HCT116 (cell line): ENCODE measurements around the gene UNC79. TPM values are rescaled to one million over a fixed set of nuclear protein-coding genes. Genes with fewer than 3 reads are reported as not detected.

Experiments used
- ATAC-seq: fragments of 200-7000 bp; cut with Tn5 transposase; 2 replicates; pipeline ENCODE4 v1.9.1; 2020; ENCODE audit warnings: mild to moderate bottlenecking, moderate library complexity
- BruUV-seq: library from RNA; stranded (reverse); fragments of 400-500 nt; replicated peaks from 2 replicates; lab custom pipeline; 2021; lab: Mats Ljungman, UMichigan
- CTCF ChIA-PET: fragments of 300-600 bp; sonication (Branson Sonifier 250); formaldehyde crosslinking; loops from one replicate; lab custom pipeline; 2021; ENCODE audit warnings: antibody characterized with exemption; lab: Charles Lee
- POLR2A ChIA-PET: fragments of 300-600, 350-600 bp; sonication (Branson Sonifier 250); formaldehyde crosslinking; loops from one replicate; lab custom pipeline; 2021; ENCODE audit warnings: antibody characterized with exemption; lab: Charles Lee
- RAD21 ChIA-PET, 2 experiments: fragments of 300-600 bp; sonication (Branson Sonifier 250); formaldehyde crosslinking; loops; one replicate each; lab custom pipeline; 2023; ENCODE audit warnings: low total read pairs in 2 of 2; ENCODE audit not compliant: uncharacterized antibody in 2 of 2, unreplicated experiment in 2 of 2, low non-redundant PET in 1 of 2; lab: Charles Lee
- DNase-seq: peaks from one replicate; pipeline ENCODE4 v3.0.0-alpha.2; 2010; ENCODE audit warnings: low read depth, low spot score
- H2AFZ ChIP-seq: fragments of 200-600 bp; shearing (Covaris generic), sonication (generic); 2 replicates; pipeline ENCODE4 v1.6.1; 2017; ENCODE audit warnings: low read depth, mixed run types, mixed read lengths, antibody characterized with exemption, low read length; ENCODE audit not compliant: poor library complexity, severe bottlenecking
- H3K27ac ChIP-seq: 2 replicates; pipeline ENCODE4 v1.5.1; 2012; ENCODE audit warnings: low read depth, low read length
- H3K27me3 ChIP-seq: fragments of 200-600 bp; sonication (generic); 2 replicates; pipeline ENCODE4 v1.6.1; 2016; ENCODE audit warnings: mixed run types, low read length, mixed read lengths; ENCODE audit not compliant: insufficient read depth
- H3K36me3 ChIP-seq, 2 experiments: fragments of 200-500 bp in 1 of 2; fragments of 200-600 bp in 1 of 2; sonication (Bioruptor generic) in 1 of 2; sonication (generic) in 1 of 2; 2 replicates each; pipeline versions ENCODE4 v1.5.1 to v1.6.1; 2014 to 2016; ENCODE audit warnings: low read length in 2 of 2, inconsistent platforms in 1 of 2, mixed read lengths in 1 of 2, mixed run types in 1 of 2; ENCODE audit not compliant: insufficient read depth in 2 of 2, control insufficient read depth in 1 of 2
- H3K4me1 ChIP-seq, 2 experiments: fragments of 200-600 bp in 1 of 2; sonication (generic) in 1 of 2; 2 replicates each; pipeline versions ENCODE4 v1.5.1 to v1.6.1; 2012 to 2017; ENCODE audit warnings: low read length in 2 of 2, inconsistent platforms in 1 of 2, mild to moderate bottlenecking in 1 of 2, mixed read lengths in 1 of 2, mixed run types in 1 of 2, moderate library complexity in 1 of 2; ENCODE audit not compliant: insufficient read depth in 2 of 2, control insufficient read depth in 1 of 2
- H3K4me2 ChIP-seq: fragments of 200-600 bp; sonication (generic); 2 replicates; pipeline ENCODE4 v1.6.1; 2017; ENCODE audit warnings: mixed run types, low read length, mixed read lengths
- H3K4me3 ChIP-seq, 2 experiments: fragments of 200-600 bp in 1 of 2; sonication (generic) in 1 of 2; replicated peaks in 1 of 2; 2 replicates each; pipeline ENCODE4 v1.5.1; 2011 to 2016; ENCODE audit warnings: low read length in 2 of 2, control low read depth in 1 of 2, low read depth in 1 of 2, mild to moderate bottlenecking in 1 of 2, mixed read lengths in 1 of 2, mixed run types in 1 of 2
- H3K79me2 ChIP-seq: fragments of 200-600 bp; sonication (generic); 2 replicates; pipeline ENCODE4 v1.6.1; 2017; ENCODE audit warnings: mild to moderate bottlenecking, mixed run types, low read length, moderate library complexity, mixed read lengths; ENCODE audit not compliant: insufficient read depth
- H3K9ac ChIP-seq: fragments of 200-600 bp; sonication (generic); 2 replicates; pipeline ENCODE4 v1.6.1; 2016; ENCODE audit warnings: low read length, mixed read lengths
- H3K9me2 ChIP-seq: fragments of 200-600 bp; sonication (generic), shearing (Covaris generic); 2 replicates; pipeline ENCODE4 v1.6.1; 2017; ENCODE audit warnings: mixed run types, mild to moderate bottlenecking, moderate library complexity; ENCODE audit not compliant: insufficient read depth
- H3K9me3 ChIP-seq, 2 experiments: fragments of 200-500 bp in 1 of 2; fragments of 200-600 bp in 1 of 2; sonication (Bioruptor generic) in 1 of 2; sonication (generic) in 1 of 2; 2 replicates each; pipeline ENCODE4 v1.6.1; 2014 to 2017; ENCODE audit warnings: low read length in 2 of 2, mixed read lengths in 2 of 2, inconsistent platforms in 1 of 2, low read depth in 1 of 2, mild to moderate bottlenecking in 1 of 2, mixed run types in 1 of 2, moderate library complexity in 1 of 2; ENCODE audit not compliant: control insufficient read depth in 1 of 2, insufficient read depth in 1 of 2
- H4K20me1 ChIP-seq: fragments of 200-600 bp; sonication (generic), shearing (Covaris generic); 2 replicates; pipeline ENCODE4 v1.6.1; 2017; ENCODE audit warnings: mixed run types, mild to moderate bottlenecking, moderate library complexity; ENCODE audit not compliant: insufficient read depth
- CBX3 ChIP-seq: IDR thresholded peaks from 2 replicates; pipeline ENCODE4 v1.6.1; 2012; ENCODE audit warnings: low read depth
- CEBPB ChIP-seq: IDR thresholded peaks from 2 replicates; pipeline ENCODE4 v1.6.1; 2012; ENCODE audit warnings: low read depth
- EGR1 ChIP-seq: IDR thresholded peaks from 2 replicates; pipeline ENCODE4 v1.6.1; 2012; ENCODE audit warnings: low read depth
- EZH2 ChIP-seq: fragments of 200-600 bp; sonication (generic); IDR thresholded peaks from 2 replicates; pipeline ENCODE4 v1.6.1; 2017; ENCODE audit warnings: antibody characterized with exemption, mixed run types
- EZH2phosphoT487 ChIP-seq: fragments of 200-600 bp; IDR thresholded peaks from 2 replicates; pipeline ENCODE4 v1.6.1; 2018; ENCODE audit warnings: antibody characterized with exemption, borderline replicate concordance
- FOSL1 ChIP-seq: IDR thresholded peaks from 2 replicates; pipeline ENCODE4 v1.6.1; 2012; ENCODE audit warnings: low read depth
- JUND ChIP-seq: IDR thresholded peaks from 2 replicates; pipeline ENCODE4 v1.6.1; 2012
- RAD21 ChIP-seq: IDR thresholded peaks from 2 replicates; pipeline ENCODE4 v1.6.1; 2012; ENCODE audit warnings: low read depth, mild to moderate bottlenecking
- SP1 ChIP-seq: IDR thresholded peaks from 2 replicates; pipeline ENCODE4 v1.6.1; 2012; ENCODE audit warnings: low read depth
- YY1 ChIP-seq: IDR thresholded peaks from 2 replicates; pipeline ENCODE4 v1.6.1; 2011; ENCODE audit warnings: low read length, low read depth, moderate library complexity, mild to moderate bottlenecking; ENCODE audit not compliant: insufficient replicate concordance; ENCODE audit errors: extremely low read depth
- ZFX ChIP-seq: fragments of 450-650 bp; IDR thresholded peaks from 2 replicates; pipeline ENCODE4 v1.6.1; 2017
- ZNF274 ChIP-seq: fragments of 200-500 bp; sonication (Bioruptor generic); IDR thresholded peaks from 2 replicates; pipeline ENCODE4 v1.6.1; 2014; ENCODE audit warnings: mild to moderate bottlenecking, low read depth, low read length, inconsistent platforms
- intact Hi-C: fragments of 100-400 bp; cut with micrococcal nuclease; formaldehyde crosslinking; loops from 2 replicates; pipeline ENCODE4 v1.10.0; 2022
- total RNA-seq: library from RNA; stranded (reverse); gene quantifications from one replicate; pipeline ENCODE4 v1.2.1, GENCODE V29; 2021; ENCODE audit not compliant: unreplicated experiment
- TF ChIP-seq, protein P1 (sequence below): IDR thresholded peaks from 2 replicates; pipeline ENCODE4 v1.6.1; 2011; ENCODE audit warnings: mild to moderate bottlenecking, low read length, moderate library complexity; ENCODE audit not compliant: insufficient replicate concordance; ENCODE audit errors: extremely low read depth
- TF ChIP-seq, protein P2 (sequence below): IDR thresholded peaks from 2 replicates; pipeline ENCODE4 v1.6.1; 2012

The UNC79 gene
- total RNA-seq, 1 experiment from 2014 or later: 0.10 TPM

DNA sequence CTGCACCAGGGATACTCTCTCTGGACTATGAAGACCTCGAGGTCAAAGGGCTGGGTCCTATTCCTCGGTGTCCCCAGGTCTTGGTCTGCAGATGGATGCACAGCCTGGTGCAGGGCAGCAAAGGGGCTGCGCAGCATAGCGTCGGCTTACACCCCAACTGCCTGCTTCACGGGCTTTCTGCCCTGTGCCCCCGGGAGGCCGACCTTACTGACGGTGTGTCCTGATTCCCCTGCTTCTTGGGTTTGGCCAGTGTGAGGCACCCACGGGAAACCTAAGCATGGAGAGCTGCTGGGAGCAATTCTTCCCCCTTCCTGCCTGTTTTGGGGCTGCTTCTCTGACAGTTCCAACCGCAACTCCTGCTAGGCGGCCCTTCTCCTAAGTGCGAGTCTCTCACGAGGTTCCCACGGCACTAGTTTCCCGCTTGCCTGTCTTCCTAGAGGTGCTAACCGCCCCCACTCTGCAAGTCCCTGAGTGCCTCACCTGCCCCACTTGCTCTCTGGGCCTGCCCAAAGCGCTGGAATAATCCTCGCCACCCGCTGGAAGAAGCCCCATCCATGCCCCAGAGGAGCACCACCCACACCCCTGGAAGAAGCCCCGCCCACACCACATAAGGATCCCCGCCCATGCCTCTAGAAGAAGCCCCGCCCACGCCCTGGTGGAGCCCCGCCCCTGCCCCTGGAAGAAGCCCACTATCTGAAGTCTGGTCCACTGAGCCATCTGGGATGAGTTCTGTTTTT is 303.5 kb downstream of the UNC79 start (continued):
- no peak for TF ChIP-seq YY1

DNA sequence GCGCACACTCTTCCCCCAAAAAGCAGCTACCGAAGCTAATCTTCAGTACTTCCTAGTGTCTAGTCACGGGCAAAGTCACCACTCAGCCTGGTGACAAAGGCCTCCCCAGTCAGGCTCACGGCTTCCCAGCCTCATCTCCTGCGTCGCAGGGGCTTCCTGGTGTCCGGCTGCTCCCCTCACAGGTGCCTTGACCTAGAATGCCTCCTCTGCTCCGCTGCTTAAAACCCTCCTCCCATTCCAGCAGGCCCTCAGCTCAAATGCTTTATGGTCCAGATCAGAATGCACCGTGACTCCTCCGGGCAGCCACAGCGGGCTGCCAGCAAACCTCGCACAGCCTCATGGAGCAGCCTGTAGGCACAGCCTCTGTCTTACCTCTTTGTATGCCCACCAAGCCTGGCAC is 304.5 kb downstream of the UNC79 start:
- Histone ChIP-seq H3K27me3 (no peaks in the 10 kb centered on the region), H3K27ac (no peak overlapping the region), H2AFZ (no peak overlapping the region), H3K36me3 (no peaks in the 10 kb centered on the region), H3K4me3 (no peak overlapping the region), H3K9me3 (no peaks in the 10 kb centered on the region), H4K20me1 (no peaks in the 10 kb centered on the region), H3K79me2 (no peaks in the 10 kb centered on the region), H3K9me2 (no peaks in the 10 kb centered on the region), H3K9ac (no peak overlapping the region), H3K4me1 (peaks cover 1 to 26% of the 10 kb centered on the region in 2 experiments; a peak in 3 of 4 replicates), H3K4me2 (no peak overlapping the region)
- ChIA-PET RAD21 (no interaction called here), POLR2A (no interaction called here), CTCF (no interaction called here)
- no peak for DNase-seq
- no TSS peak for BruUV-seq
- no peak for ATAC-seq
- intact Hi-C loops: no loop called here
- no peak for TF ChIP-seq ZNF274
- no peak for TF ChIP-seq RAD21
- TF ChIP-seq, protein P1, sequence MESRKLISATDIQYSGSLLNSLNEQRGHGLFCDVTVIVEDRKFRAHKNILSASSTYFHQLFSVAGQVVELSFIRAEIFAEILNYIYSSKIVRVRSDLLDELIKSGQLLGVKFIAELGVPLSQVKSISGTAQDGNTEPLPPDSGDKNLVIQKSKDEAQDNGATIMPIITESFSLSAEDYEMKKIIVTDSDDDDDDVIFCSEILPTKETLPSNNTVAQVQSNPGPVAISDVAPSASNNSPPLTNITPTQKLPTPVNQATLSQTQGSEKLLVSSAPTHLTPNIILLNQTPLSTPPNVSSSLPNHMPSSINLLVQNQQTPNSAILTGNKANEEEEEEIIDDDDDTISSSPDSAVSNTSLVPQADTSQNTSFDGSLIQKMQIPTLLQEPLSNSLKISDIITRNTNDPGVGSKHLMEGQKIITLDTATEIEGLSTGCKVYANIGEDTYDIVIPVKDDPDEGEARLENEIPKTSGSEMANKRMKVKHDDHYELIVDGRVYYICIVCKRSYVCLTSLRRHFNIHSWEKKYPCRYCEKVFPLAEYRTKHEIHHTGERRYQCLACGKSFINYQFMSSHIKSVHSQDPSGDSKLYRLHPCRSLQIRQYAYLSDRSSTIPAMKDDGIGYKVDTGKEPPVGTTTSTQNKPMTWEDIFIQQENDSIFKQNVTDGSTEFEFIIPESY: no peak
- no peak for TF ChIP-seq ZFX
- no peak for TF ChIP-seq EGR1
- no peak for TF ChIP-seq SP1
- TF ChIP-seq JUND: no peak
- TF ChIP-seq, protein P2, sequence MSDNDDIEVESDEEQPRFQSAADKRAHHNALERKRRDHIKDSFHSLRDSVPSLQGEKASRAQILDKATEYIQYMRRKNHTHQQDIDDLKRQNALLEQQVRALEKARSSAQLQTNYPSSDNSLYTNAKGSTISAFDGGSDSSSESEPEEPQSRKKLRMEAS: no peak
- TF ChIP-seq CBX3: no peak
- TF ChIP-seq FOSL1: no peak
- no peak for TF ChIP-seq CEBPB
- no peak for TF ChIP-seq EZH2phosphoT487
- TF ChIP-seq EZH2: no peak
